H1 (cell line): Measurements from ENCODE around the gene AREG. TPM values are rescaled to one million over a fixed set of nuclear protein-coding genes. Genes with fewer than 3 reads are reported as not detected.

Source experiments
- CTCF ChIA-PET: fragments of 300-600 bp; sonication (Branson Sonifier 250); formaldehyde crosslinking; loops from one replicate; lab custom pipeline; 2021; ENCODE audit not compliant: partially characterized antibody; lab: Charles Lee
- POLR2A ChIA-PET: fragments of 300-600 bp; sonication (Branson Sonifier 250); formaldehyde crosslinking; loops from one replicate; lab custom pipeline; 2021; ENCODE audit warnings: inconsistent platforms; ENCODE audit not compliant: partially characterized antibody; lab: Charles Lee
- DNase-seq, 2 experiments: peaks; one replicate each; pipeline versions ENCODE4 v3.0.0 to v3.0.0-alpha.2; 2010 to 2022; ENCODE audit warnings: low spot score in 2 of 2, low read depth in 1 of 2, mixed read lengths in 1 of 2
- FAIRE-seq: peaks from 2 replicates; lab custom pipeline; 2011; peaks lifted over from hg19 to GRCh38; lab: Jason Lieb, UNC
- H2AFZ ChIP-seq: 2 replicates; pipeline ENCODE4 v1.8.1; 2012; ENCODE audit warnings: low read length, inconsistent platforms
- H2AK5ac ChIP-seq: 2 replicates; pipeline ENCODE4 v1.6.1; 2013; ENCODE audit warnings: low read depth, low read length
- H2BK120ac ChIP-seq: replicated peaks from 2 replicates; pipeline ENCODE3; 2013; ENCODE audit warnings: low read depth, low read length, inconsistent platforms
- H2BK12ac ChIP-seq: 2 replicates; pipeline ENCODE4 v1.6.1; 2013; ENCODE audit warnings: low read depth, low read length
- H2BK15ac ChIP-seq: 2 replicates; pipeline ENCODE4 v1.6.1; 2013; ENCODE audit warnings: low read length
- H2BK20ac ChIP-seq: 2 replicates; pipeline ENCODE4 v1.6.1; 2013; ENCODE audit warnings: low read length
- H2BK5ac ChIP-seq: 2 replicates; pipeline ENCODE4 v1.6.1; 2013; ENCODE audit warnings: low read depth, low read length
- H3K14ac ChIP-seq: 2 replicates; pipeline ENCODE4 v1.6.1; 2013; ENCODE audit warnings: inconsistent platforms; ENCODE audit not compliant: insufficient read length
- H3K18ac ChIP-seq: 2 replicates; pipeline ENCODE4 v1.6.1; 2013; ENCODE audit warnings: low read length; ENCODE audit errors: extremely low read depth
- H3K23ac ChIP-seq: 2 replicates; pipeline ENCODE4 v1.6.1; 2013; ENCODE audit warnings: inconsistent platforms; ENCODE audit not compliant: insufficient read length
- H3K23me2 ChIP-seq: 2 replicates; pipeline ENCODE4 v1.6.1; 2013; ENCODE audit warnings: low read depth, low read length
- H3K27ac ChIP-seq: 2 replicates; pipeline ENCODE4 v1.6.1; 2011; ENCODE audit warnings: low read depth, low read length, inconsistent platforms
- H3K27me3 ChIP-seq, 4 experiments: replicated peaks in 1 of 4; 1 replicate in 1 of 4; 2 replicates in 3 of 4; pipeline versions ENCODE4 v1.6.1 to v1.8.1; 2011 to 2013; ENCODE audit warnings: low read length in 3 of 4, mild to moderate bottlenecking in 3 of 4, inconsistent platforms in 2 of 4, mixed read lengths in 2 of 4, moderate library complexity in 1 of 4; ENCODE audit not compliant: control insufficient read depth in 3 of 4, insufficient read depth in 3 of 4; ENCODE audit errors: extremely low read depth in 1 of 4
- H3K36me3 ChIP-seq, 4 experiments: 2 replicates each; pipeline versions ENCODE4 v1.6.1 to v1.8.1; 2011 to 2013; ENCODE audit warnings: mild to moderate bottlenecking in 4 of 4, low read length in 3 of 4, moderate library complexity in 2 of 4, control low read depth in 1 of 4, inconsistent platforms in 1 of 4; ENCODE audit not compliant: insufficient read depth in 4 of 4, control insufficient read depth in 2 of 4
- H3K4ac ChIP-seq: replicated peaks from 2 replicates; pipeline ENCODE3; 2013; ENCODE audit warnings: low read length, low read depth, mixed read lengths, inconsistent platforms; ENCODE audit not compliant: insufficient read length
- H3K4me1 ChIP-seq, 4 experiments: replicated peaks in 1 of 4; 1 replicate in 1 of 4; 2 replicates in 3 of 4; pipeline versions ENCODE4 v1.6.1 to v1.8.1; 2011 to 2013; ENCODE audit warnings: low read length in 3 of 4, inconsistent platforms in 2 of 4, mixed read lengths in 1 of 4; ENCODE audit not compliant: insufficient read depth in 4 of 4, control insufficient read depth in 3 of 4
- H3K4me2 ChIP-seq, 2 experiments: 2 replicates each; pipeline versions ENCODE4 v1.6.1 to v1.8.1; 2011 to 2013; ENCODE audit warnings: low read depth in 2 of 2, low read length in 2 of 2, control low read depth in 1 of 2, inconsistent platforms in 1 of 2, mild to moderate bottlenecking in 1 of 2; ENCODE audit not compliant: insufficient read depth in 1 of 2
- H3K4me3 ChIP-seq, 4 experiments: fragments of 200-600, 300-600 bp in 1 of 4; sonication (generic), shearing (Covaris generic), sonication (Bioruptor Twin) in 1 of 4; 2 replicates each; pipeline versions ENCODE4 v1.5.1 to v1.8.1; 2011 to 2016; ENCODE audit warnings: low read length in 4 of 4, low read depth in 3 of 4, control low read depth in 2 of 4, inconsistent platforms in 2 of 4, mild to moderate bottlenecking in 2 of 4, mixed read lengths in 1 of 4, moderate library complexity in 1 of 4; ENCODE audit not compliant: insufficient read depth in 2 of 4; ENCODE audit errors: extremely low read depth in 1 of 4
- H3K56ac ChIP-seq: replicated peaks from 2 replicates; pipeline ENCODE3; 2013; ENCODE audit warnings: low read depth, mild to moderate bottlenecking, mixed read lengths, low read length, inconsistent platforms; ENCODE audit not compliant: insufficient read length
- H3K79me1 ChIP-seq: 2 replicates; pipeline ENCODE4 v1.6.1; 2013; ENCODE audit warnings: low read depth, low read length, control low read depth
- H3K79me2 ChIP-seq, 2 experiments: 2 replicates each; pipeline versions ENCODE4 v1.6.1 to v1.8.1; 2012 to 2013; ENCODE audit warnings: low read length in 2 of 2, mild to moderate bottlenecking in 2 of 2, inconsistent platforms in 1 of 2; ENCODE audit not compliant: insufficient read depth in 2 of 2, control insufficient read depth in 1 of 2
- H3K9ac ChIP-seq, 4 experiments: replicated peaks in 1 of 4; 1 replicate in 1 of 4; 2 replicates in 3 of 4; pipeline versions ENCODE4 v1.6.1 to v1.8.1; 2011 to 2013; ENCODE audit warnings: low read depth in 3 of 4, low read length in 3 of 4, control low read depth in 2 of 4, mild to moderate bottlenecking in 2 of 4, moderate library complexity in 2 of 4, inconsistent platforms in 1 of 4; ENCODE audit errors: extremely low read depth in 1 of 4
- H3K9me3 ChIP-seq, 2 experiments: 2 replicates each; pipeline versions ENCODE4 v1.6.1 to v1.8.1; 2012 to 2013; ENCODE audit warnings: mild to moderate bottlenecking in 2 of 2, moderate library complexity in 2 of 2, control low read depth in 1 of 2, inconsistent platforms in 1 of 2, low read depth in 1 of 2, low read length in 1 of 2, mixed read lengths in 1 of 2; ENCODE audit not compliant: insufficient read depth in 2 of 2
- H4K20me1 ChIP-seq, 2 experiments: replicated peaks in 1 of 2; 2 replicates each; pipeline versions ENCODE3 to v1.8.1; 2011 to 2013; ENCODE audit warnings: inconsistent platforms in 2 of 2, low read length in 2 of 2, mild to moderate bottlenecking in 1 of 2; ENCODE audit not compliant: insufficient read depth in 2 of 2, control insufficient read depth in 1 of 2
- H4K5ac ChIP-seq: 2 replicates; pipeline ENCODE4 v1.6.1; 2013; ENCODE audit warnings: low read length, low read depth, mixed read lengths, inconsistent platforms; ENCODE audit not compliant: insufficient read length
- H4K8ac ChIP-seq: 2 replicates; pipeline ENCODE4 v1.8.0; 2013; ENCODE audit warnings: mild to moderate bottlenecking, moderate library complexity, low read length, inconsistent platforms; ENCODE audit not compliant: insufficient read depth; ENCODE audit errors: extremely low read depth
- H4K91ac ChIP-seq: replicated peaks from 2 replicates; pipeline ENCODE3; 2013; ENCODE audit warnings: low read length, mixed read lengths, inconsistent platforms; ENCODE audit not compliant: insufficient read length
- CTBP2 ChIP-seq: IDR thresholded peaks from 2 replicates; pipeline ENCODE4 v1.7.0; 2011; ENCODE audit warnings: borderline replicate concordance, mild to moderate bottlenecking, moderate library complexity, mixed read lengths, low read length; ENCODE audit not compliant: insufficient read depth, insufficient read length
- CTCF ChIP-seq, 3 experiments: IDR thresholded peaks; 1 replicate in 2 of 3; 2 replicates in 1 of 3; pipeline versions ENCODE4 v1.5.1 to v1.6.1; 2011; ENCODE audit warnings: low read length in 3 of 3, mild to moderate bottlenecking in 3 of 3, inconsistent platforms in 2 of 3, low read depth in 1 of 3, moderate library complexity in 1 of 3; ENCODE audit not compliant: insufficient read depth in 1 of 3; ENCODE audit errors: control extremely low read depth in 1 of 3
- EZH2 ChIP-seq: fragments of 200-600 bp; sonication (generic); IDR thresholded peaks from 2 replicates; pipeline ENCODE4 v1.7.1; 2012; ENCODE audit warnings: low read depth, mild to moderate bottlenecking, moderate library complexity, low read length, inconsistent platforms; ENCODE audit not compliant: severe bottlenecking
- HDAC6 ChIP-seq: IDR thresholded peaks from one replicate; pipeline ENCODE4 v1.7.1; 2012; ENCODE audit warnings: low read depth, mild to moderate bottlenecking, inconsistent platforms, low read length, moderate library complexity
- RAD21 ChIP-seq, 2 experiments: IDR thresholded peaks in 1 of 2; conservative IDR thresholded peaks in 1 of 2; 2 replicates each; pipeline ENCODE4 v1.6.1; 2011; ENCODE audit warnings: low read depth in 2 of 2, low read length in 2 of 2, improper control_type of control experiment in 1 of 2, inconsistent platforms in 1 of 2, mild to moderate bottlenecking in 1 of 2, moderate library complexity in 1 of 2
- TCF12 ChIP-seq: IDR thresholded peaks from 2 replicates; pipeline ENCODE4 v1.6.1; 2011; ENCODE audit warnings: low read depth, mild to moderate bottlenecking, low read length
- YY1 ChIP-seq: IDR thresholded peaks from 2 replicates; pipeline ENCODE4 v1.6.1; 2011; ENCODE audit warnings: low read depth, mild to moderate bottlenecking, low read length
- polyA plus RNA-seq, 7 experiments: library from polyadenylated mRNA; depleted of rRNA in 3 of 7; stranded (reverse) in 5 of 7; unstranded in 2 of 7; fragments of >200 nt in 5 of 7; fragments of 200-250 nt in 2 of 7; gene quantifications; 1 replicate in 5 of 7; 2 replicates in 1 of 7; 4 replicates in 1 of 7; pipeline versions ENCODE4 v1.2.1 to v1.2.3, GENCODE V29; 2011 to 2013; ENCODE audit warnings: missing spikeins in 2 of 7, mixed read lengths in 2 of 7
- total RNA-seq: library from RNA; stranded (reverse); fragmentation: NEBNext Ultra II Directional; extraction: Animal tissue kit (Norgen Biotek cat#: 25700); gene quantifications from 2 replicates; pipeline ENCODE4 v1.2.1, GENCODE V29; 2021

Gene AREG
- total and polyA plus RNA-seq, 2 of the 8 experiments (the other 6 are each of a cell fraction or from before 2014, with no cell fraction given): not detected

DNA sequence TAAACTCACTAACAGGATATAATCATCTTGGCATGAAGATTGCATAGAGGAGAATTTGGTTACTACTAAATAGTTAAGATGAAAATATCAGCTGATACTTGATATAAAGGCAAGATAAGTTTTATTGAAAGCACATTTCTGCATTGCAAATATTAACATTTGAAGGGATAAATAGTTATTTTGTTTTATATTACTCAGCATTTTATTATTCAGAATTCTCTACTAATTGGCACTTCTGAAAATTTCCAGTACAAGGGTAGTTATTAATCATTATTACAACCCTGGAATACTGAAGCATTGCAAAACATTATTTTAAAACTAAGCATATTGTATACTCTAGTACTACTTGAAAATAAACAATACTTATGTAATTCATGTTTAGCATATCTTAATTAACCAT, 32.7 kb upstream of the AREG start:
- Histone ChIP-seq H2BK12ac (no peak overlapping the region), H3K14ac (no peak overlapping the region), H3K27me3 (no peaks in the 10 kb centered on the region), H3K4me3 (no peak overlapping the region), H3K4ac (no peak overlapping the region)
- TF ChIP-seq EZH2 (no peak), YY1 (no peak), HDAC6 (no peak), CTBP2 (no peak), TCF12 (no peak), CTCF (IDR thresholded peaks at IDR 0.05; ENCODE audit: control extremely low read depth in 1 of 3, insufficient read depth in 1 of 3, low read depth in 1 of 3, low read length in 3 of 3) (no peak), RAD21 (IDR thresholded peaks at IDR 0.05 in 1 of 2, conservative IDR thresholded peaks at IDR 0.05 in 1 of 2; ENCODE audit: low read depth in 2 of 2, low read length in 2 of 2) (no peak)
- TF ChIP-seq, all 59 proteins: peak for 0
- no peak overlapping the region for H4K5ac ChIP-seq
- no peak overlapping the region for H3K56ac ChIP-seq
- H3K79me2 ChIP-seq: no peaks in the 10 kb centered on the region
- no peak overlapping the region for H3K27ac ChIP-seq
- H3K9ac ChIP-seq: no peak overlapping the region
- CTCF ChIA-PET: interaction anchor here (2.0 kb wide), 1 partner anchor 12 kb away, joined by 6 read pairs; no protein-coding TSS in a partner anchor
- H3K18ac ChIP-seq: no peak overlapping the region
- H2AK5ac ChIP-seq: no peak overlapping the region
- no peak overlapping the region for H2AFZ ChIP-seq
- H2BK5ac ChIP-seq: no peak overlapping the region
- H2BK120ac ChIP-seq: no peak overlapping the region
- no peaks in the 10 kb centered on the region for H3K9me3 ChIP-seq
- no peak overlapping the region for H3K23ac ChIP-seq
- no peaks in the 10 kb centered on the region for H3K36me3 ChIP-seq
- H3K4me2 ChIP-seq: no peak overlapping the region
- FAIRE-seq: no peak
- H4K91ac ChIP-seq: no peak overlapping the region
- no peaks in the 10 kb centered on the region; the same call in 1 of the 2 replicates for H3K23me2 ChIP-seq
- H4K20me1 ChIP-seq: no peaks in the 10 kb centered on the region
- POLR2A ChIA-PET: no interaction called here
- H2BK20ac ChIP-seq: no peak overlapping the region
- DNase-seq: no peak
- 0 out of 7 replicates have a peak, but pooled peaks cover 0 to 3% (median 0%) of the 10 kb centered on the region in 4 experiments for H3K4me1 ChIP-seq
- no peak overlapping the region for H4K8ac ChIP-seq
- no peaks in the 10 kb centered on the region for H3K79me1 ChIP-seq
- H2BK15ac ChIP-seq: no peak overlapping the region
